Measurements from ENCODE around the gene MICALL2. TPM values are rescaled to one million over a fixed set of nuclear protein-coding genes. Genes with fewer than 3 reads are reported as not detected.
A peak's percentile ranks its signal among the peaks of the same experiment; 100 is the strongest.

The MICALL2 gene
- total and polyA plus RNA-seq, 8 donors = 8.3 to 93.6 (median 12.8) TPM

- peak overlapping the region in 3 of 4 donors; percentile 2 to 36 (median 20) for H3K4me3 ChIP-seq
- no peaks in the 10 kb centered on the region for H3K9me3 ChIP-seq
- no peak for TF ChIP-seq CTCF (IDR thresholded peaks at IDR 0.05)
- 7 to 12% methylated on average over 25 to 26 of the region's 26 CpGs for whole genome bisulfite sequencing, 2 donors
- intact Hi-C loops (cut with DNase I) = no loop called here
- no peaks in the 10 kb centered on the region for H3K27me3 ChIP-seq
- ATAC-seq (peak; percentile 54 to 76 (median 70)), DNase-seq (peak; percentile 91 to 97 (median 93)), FAIRE-seq (no peak)
- H3K36me3 ChIP-seq = no peaks in the 10 kb centered on the region
- peak overlapping the region; percentile 78 to 92 (median 86) for H3K27ac ChIP-seq
- H3K4me1 ChIP-seq = peaks cover 5 to 28% (median 21%) of the 10 kb centered on the region in 3 donors
Observed at GRCh38 chr7:1455241-1455939, 3.9 kb downstream of the MICALL2 start.

DNA sequence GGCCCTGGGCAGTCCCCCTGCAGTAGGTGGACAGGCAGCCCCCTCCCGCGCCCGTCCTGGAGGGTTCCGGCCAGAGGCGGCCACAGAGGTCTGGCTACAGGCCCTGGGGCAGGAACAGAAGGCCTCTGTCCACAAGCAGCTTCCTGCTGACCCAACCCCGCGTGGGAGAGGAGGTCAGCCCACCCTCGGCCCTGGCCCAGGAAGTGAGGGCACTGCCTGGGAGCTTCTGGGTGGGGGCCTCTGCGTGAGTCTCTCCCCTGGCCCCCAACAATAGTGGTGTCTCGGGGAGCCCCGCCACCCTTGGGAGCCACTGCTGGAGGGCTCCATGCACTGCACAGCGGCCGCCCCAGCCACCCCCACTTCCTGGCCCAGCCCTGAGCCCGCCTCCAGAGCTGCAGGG lies 4.7 kb downstream of the MICALL2 start:
- Histone ChIP-seq H3K4me3 (peak overlapping the region in 3 of 4 donors; percentile 2 to 36 (median 20)), H3K4me1 (peaks cover 5 to 23% (median 21%) of the 10 kb centered on the region in 3 donors), H3K27me3 (no peaks in the 10 kb centered on the region), H3K27ac (peak overlapping the region; percentile 78 to 92 (median 86)), H3K9me3 (no peaks in the 10 kb centered on the region), H3K36me3 (no peaks in the 10 kb centered on the region)
- DNase-seq (peak in 4 of 6 donors; percentile 34 to 61 (median 41)), ATAC-seq (no peak), FAIRE-seq (no peak)
- TF ChIP-seq CTCF (IDR thresholded peaks at IDR 0.05) = no peak
- intact Hi-C loops (cut with DNase I) = no loop called here
- WGBS, 2 donors = 50 to 55% methylated on average over 14 of the region's 14 CpGs

DNA sequence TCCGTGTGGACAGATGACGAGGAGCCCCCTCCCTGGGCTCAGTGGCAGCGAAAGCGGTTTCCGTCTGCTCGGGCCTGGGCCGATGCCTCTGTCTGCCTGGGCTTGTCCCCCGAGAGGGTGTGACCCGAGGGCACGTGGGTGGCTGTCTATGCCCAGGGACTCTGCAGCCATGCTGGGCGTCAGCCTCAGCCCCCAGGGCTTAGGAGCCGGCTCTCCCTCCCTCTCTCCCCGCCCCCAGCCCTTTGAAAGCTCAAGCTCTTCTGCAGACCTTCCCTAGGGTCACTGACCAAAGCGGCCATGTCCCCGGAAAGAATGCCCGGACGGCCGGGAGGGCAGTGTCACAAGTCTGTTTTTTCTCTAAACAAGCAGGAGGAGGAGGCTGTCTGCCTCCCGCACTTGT lies 7.1 kb downstream of the MICALL2 start:
- intact Hi-C loops (cut with DNase I) = no loop called here
- no peaks in the 10 kb centered on the region for H3K36me3 ChIP-seq
- DNase-seq (no peak), FAIRE-seq (no peak), ATAC-seq (no peak)
- no peak overlapping the region for H3K27ac ChIP-seq
- no peak overlapping the region for H3K4me3 ChIP-seq
- no peak for TF ChIP-seq CTCF (IDR thresholded peaks at IDR 0.05)
- peaks cover 2 to 12% (median 5%) of the 10 kb centered on the region in 3 donors for H3K4me1 ChIP-seq
- 84 to 85% methylated on average over 19 of the region's 19 CpGs for WGBS, 2 donors
- no peaks in the 10 kb centered on the region for H3K27me3 ChIP-seq
- H3K9me3 ChIP-seq = no peaks in the 10 kb centered on the region

- H3K4me1 ChIP-seq = peaks cover 0 to 12% (median 5%) of the 10 kb centered on the region in 3 donors
Observed at GRCh38 chr7:1450987-1451386, 8.3 kb downstream of the MICALL2 start.

More at GRCh38 chr7:1450987-1451386, 8.3 kb downstream of the MICALL2 start:
- DNase-seq (no peak), ATAC-seq (no peak), FAIRE-seq (no peak)
- no peak for TF ChIP-seq CTCF (IDR thresholded peaks at IDR 0.05)
- no peaks in the 10 kb centered on the region for H3K9me3 ChIP-seq
- no peak overlapping the region for H3K4me3 ChIP-seq
- WGBS, 2 donors = 89% methylated on average over 11 of the region's 11 CpGs
- no peaks in the 10 kb centered on the region for H3K27me3 ChIP-seq
- no peak overlapping the region for H3K27ac ChIP-seq
- intact Hi-C loops (cut with DNase I) = no loop called here
- no peaks in the 10 kb centered on the region for H3K36me3 ChIP-seq
